COLO668 (cell line): ENCODE data around the gene GRHPR.
"Not testable (repeated sequence)": the region's sequence is repeated elsewhere in the genome, so short reads cannot be mapped to it uniquely, and the experiment has no call there.

Experiments used
- DNase-seq: peaks from one replicate; lab custom pipeline; 2025; ENCODE audit not compliant: unreplicated experiment; lab: John Stamatoyannopoulos, UW

GRHPR gene

GRCh38 chr9:37476930-37477329 is 54.4 kb downstream of the GRHPR start:
- DNase-seq, result no peak

DNA sequence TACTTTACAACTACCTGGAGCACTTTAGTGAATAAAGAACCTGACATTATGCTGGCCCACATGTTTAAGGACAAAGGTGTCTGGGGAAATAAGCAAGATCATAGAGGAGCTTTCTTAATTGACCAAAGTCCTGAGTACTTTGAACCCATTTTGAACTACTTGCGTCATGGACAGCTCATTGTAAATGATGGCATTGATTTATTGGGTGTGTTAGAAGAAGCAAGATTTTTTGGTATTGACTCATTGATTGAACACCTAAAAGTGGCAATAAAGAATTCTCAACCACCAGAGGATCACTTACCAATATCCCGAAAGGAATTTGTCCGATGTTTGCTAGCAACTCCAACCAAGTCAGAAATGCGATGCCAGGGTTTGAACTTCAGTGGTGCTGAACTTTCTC is 54.9 kb downstream of the GRHPR start:
- DNase-seq, result not testable (repeated sequence)

GRCh38 chr9:37477987-37478619 is 55.6 kb downstream of the GRHPR start:
- DNase-seq, result not testable (repeated sequence)

GRCh38 chr9:37480759-37481158 is 58.3 kb downstream of the GRHPR start:
- DNase-seq, result no peak

DNA sequence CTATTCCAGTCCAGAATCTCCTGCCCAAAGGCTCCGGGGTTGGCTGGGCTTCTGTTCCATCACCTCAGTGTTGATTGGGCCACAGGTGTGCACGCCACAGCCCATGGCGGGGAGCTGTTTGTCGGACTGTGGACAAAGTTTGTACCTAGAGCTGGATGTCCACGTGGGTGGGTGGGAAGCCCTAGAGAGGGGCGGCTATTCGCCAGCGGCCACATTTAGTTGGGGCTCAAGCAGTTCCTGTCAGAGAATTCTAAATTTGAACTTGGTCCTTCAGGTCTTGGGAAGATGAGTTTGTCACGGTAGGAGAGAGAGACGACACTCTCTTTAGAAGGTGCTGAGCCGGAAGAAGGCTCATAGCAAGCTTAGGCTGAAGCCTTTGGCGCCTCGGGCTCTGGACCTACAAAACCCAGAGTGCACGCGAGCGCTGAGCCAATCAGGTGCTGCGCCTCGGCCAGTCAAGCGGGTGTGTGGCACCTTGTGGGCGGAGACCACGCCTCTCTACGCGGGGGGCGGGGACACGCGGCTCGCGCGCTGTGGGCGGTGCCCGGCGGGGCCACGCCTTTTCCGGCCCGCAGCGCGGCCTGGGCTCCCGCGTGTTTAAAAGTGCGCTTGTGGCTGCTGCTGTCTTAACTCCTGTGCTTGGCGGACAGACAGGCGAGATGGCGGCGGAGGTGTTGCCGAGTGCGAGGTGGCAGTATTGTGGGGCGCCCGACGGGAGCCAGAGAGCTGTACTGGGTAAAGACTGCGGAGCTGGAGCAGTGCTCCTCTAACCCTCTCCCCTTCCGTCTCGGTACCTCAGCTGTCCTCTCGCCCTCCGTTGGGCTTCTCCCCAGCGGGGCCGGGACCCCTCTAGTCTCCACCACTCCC is 63.1 kb downstream of the GRHPR start, which contains the start of gene POLR1E:
Gene POLR1E (plus strand): TSS at position 560 of the 867 bp plus-strand sequence. CDS start 100 bp downstream, at position 660.
- peak; percentile 96 for DNase-seq

- DNase-seq, result no peak
Measured at GRCh38 chr9:37486256-37486615, 63.7 kb downstream of the GRHPR start.
